Ammon's horn (tissue), 1 donor: ENCODE data around the gene CEP135.

Source experiments
- DNase-seq: peaks from one replicate; pipeline ENCODE4 v3.0.0-alpha.2; 2016; ENCODE audit warnings: low spot score

The CEP135 gene

DNA sequence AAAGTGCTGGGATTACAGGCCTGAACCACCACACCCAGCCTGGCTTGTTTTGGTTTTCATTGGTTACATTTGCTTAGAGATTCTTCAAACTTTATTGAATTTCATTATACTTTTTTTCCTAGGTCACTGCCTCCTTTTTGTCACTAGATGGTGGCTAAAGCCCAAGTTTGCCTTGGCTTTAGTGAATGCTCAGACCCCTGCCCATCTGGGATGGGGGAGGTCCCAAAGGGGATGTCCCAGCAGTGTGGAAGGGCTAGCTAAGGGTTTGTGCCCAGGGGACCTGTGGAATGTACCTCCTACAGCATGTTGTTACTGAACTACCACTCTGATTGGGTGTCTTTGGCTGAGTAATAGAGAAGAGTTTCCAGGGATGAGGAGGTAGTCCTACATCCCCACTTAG lies 58.4 kb downstream of the CEP135 start:
- no peak for DNase-seq

DNA sequence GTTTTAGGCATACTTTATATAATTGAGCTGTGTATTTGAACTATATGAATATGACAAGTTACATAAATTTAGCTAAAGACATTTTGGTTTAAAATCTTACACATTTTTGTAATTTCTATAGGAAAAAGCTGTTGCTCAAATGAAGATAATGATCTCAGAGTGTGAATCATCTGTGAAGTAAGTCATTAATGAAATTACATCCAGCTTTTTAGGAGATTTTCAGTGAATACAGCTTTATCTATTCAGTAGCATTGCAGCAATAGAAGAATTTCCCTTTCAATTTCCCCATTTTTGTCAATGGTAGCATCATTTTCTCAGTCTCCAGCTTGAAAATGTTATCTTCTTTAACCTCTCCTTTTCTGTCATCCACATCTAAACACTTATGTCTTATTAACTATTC lies 59.5 kb downstream of the CEP135 start:
- DNase-seq, result no peak

DNA sequence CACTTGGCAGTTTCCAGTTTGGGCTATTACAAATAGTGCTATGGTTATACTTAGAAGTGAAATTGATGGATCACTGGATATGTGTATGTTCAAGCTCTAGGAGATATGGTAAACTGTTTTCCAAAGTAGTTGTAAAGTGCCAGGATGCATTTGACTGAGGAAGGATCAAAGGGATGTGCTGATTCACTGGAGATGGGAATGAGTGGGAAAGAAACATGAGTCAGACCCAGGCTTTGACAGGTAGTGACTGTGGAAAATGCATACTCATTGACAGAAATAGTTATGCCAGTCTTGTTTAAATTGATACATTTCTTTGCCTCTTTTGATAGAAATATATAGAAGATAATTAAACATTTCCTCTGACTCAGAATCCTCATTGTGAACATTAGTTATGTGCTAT lies 77.9 kb downstream of the CEP135 start:
- DNase-seq, result no peak

DNA sequence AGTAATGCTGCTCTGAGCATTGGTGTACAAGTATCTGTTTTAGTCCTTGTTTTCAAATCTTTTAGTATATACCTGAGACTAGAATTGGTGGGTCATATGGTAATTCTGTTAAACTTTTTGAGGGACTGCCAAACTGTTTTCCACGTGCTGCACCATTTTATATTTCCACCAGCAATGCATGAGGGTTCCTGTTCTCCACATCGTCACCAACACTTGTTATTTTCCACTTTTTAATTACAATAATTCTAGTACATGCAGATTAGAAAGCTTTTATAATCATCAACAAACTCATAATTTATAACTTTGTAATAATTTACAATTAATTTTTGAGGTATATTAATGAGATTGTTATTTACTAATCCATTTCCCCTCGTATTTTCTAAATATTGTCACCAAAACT lies 79.4 kb downstream of the CEP135 start:
- DNase-seq, result no peak

DNA sequence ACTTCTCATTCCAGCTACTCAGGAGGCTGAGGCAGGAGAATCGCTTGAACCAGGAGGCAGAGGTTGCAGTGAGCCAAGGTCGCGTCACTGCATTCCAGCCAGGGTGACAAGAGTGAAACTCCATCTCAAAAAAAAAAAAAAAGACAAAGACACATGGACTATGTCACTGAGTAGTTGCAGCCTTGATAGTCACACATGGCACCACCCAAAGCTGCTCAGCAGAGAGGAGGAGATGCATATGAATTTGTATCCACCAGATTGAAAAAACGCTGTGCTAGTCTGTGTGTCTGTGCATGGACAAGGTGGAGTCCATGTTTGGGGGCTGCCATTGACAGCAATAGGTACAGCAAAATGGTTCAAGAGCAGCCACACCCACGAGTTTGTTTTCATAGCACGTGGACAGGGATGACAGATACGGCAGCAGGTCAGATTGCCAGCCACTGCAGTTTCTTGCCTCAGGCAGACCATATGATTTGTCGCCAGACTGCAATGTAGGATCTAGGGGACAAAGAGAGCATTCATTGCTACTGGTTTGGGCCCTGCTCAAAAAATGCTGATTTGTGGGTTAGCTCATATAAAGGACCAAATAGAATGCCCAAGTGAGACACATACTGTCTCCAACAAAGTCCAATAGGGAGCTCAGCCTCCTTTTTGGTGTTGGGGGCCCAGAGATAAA lies 89.9 kb downstream of the CEP135 start:
- DNase-seq, result peak; percentile 24

DNA sequence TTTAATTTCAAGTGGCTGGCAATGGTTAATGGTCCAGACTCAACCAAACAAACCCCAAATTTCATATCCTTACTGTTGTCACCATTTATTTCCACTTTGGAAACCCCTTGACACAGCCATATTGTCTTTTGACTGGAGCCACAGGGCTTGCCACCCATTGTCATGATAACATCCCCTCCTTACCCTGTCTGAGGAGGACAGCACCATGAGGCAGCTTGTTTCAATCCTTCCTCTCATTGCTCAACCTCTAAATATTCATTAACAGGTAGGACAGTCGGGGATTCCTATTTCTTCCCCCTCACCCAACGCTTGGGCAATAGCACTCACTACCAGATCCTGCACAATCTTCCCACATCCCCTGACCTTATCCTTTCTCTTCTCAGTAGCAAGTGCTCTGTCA lies 92.1 kb downstream of the CEP135 start:
- no peak for DNase-seq

DNA sequence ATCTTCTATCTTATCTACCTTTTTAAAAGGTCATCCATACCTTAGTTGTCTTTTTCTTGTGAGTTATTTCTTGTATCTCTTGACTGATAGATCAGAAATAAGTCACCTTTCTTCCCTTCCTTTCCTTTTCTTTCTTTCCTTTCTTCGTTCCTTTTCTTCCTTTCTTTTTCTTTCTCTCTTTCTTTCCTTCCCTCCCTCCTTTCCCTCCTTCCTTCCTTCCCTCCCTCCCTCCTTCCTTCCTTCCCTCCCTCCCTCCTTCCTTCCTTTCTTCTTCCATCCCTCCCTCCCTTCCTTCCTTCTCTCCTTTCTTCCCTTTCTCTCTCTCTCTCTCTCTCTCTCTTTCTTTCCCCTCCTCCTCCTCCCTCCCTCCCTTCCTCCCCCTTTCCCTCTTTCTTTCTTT lies 93.5 kb downstream of the CEP135 start:
- no peak for DNase-seq

DNA sequence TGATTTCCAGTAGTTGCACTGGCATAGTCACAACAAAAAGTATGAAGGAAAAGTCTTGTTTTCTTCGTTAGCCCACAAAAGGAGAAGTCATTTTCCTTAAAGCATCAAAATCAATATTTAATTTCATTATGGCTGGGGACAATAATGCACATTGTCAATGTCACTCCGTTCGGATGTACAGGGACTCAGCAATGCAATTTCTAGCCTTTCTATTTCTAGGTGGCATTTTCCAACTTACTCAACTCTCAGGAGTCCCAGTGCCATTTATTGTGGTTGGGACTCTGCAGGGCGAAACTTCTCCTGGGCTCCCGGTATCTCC lies 99.6 kb downstream of the CEP135 start:
- no peak for DNase-seq

DNA sequence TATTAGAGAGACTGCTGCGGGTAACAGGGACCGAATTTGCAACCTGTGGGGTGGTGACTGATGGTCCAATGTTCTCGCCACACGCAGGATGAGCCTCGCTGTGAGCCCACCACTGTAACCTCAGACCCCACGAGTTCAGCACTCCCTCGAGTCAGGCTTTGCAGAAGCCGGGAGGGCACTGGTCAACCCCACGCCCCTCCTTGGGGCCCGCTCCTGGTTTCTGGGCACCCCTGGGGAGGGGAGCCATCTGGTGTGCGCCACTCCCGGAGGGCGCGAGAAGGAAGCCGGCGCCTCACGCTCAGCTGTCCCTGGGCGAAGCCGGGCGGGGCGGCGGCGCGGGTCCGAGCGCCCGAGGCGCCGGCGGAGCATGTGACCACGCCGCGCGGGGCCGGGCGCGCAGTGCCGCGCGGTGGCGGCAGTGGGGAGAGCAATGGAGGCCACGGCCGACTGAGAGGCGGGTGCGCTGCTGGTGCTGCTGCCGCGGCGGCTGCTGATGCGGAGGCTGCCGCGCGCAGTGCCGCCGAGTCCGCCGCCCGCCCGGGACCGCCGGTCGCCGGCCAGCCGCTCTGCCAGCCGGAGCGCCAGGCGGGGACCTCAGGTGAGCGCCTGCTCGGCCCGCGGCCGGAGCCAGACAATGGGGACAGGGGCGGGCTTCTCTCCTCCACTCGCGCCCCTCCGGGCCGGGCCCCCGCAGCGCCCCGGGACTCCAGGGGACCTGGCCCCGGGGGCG lies 100.1 kb downstream of the CEP135 start:
- DNase-seq, result peak; percentile 76

DNA sequence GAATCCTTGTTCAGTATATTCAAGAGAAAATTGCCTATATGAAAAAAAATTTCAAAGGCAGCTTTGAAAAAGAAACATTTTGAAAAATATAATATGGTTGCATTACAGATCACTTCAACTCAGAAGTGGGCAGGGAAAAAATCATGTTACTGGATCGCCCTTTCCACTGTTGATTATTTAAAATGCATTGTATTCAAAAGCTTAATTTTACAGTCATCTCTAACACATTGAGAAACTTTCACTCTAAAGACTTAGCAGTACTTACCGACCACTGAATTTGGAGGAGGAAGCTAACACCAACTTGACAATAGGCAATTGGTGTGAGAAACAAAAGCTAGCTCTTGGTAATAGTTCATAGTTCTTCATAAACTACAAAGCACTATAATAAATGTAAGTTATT lies 101.9 kb downstream of the CEP135 start:
- DNase-seq, result no peak

DNA sequence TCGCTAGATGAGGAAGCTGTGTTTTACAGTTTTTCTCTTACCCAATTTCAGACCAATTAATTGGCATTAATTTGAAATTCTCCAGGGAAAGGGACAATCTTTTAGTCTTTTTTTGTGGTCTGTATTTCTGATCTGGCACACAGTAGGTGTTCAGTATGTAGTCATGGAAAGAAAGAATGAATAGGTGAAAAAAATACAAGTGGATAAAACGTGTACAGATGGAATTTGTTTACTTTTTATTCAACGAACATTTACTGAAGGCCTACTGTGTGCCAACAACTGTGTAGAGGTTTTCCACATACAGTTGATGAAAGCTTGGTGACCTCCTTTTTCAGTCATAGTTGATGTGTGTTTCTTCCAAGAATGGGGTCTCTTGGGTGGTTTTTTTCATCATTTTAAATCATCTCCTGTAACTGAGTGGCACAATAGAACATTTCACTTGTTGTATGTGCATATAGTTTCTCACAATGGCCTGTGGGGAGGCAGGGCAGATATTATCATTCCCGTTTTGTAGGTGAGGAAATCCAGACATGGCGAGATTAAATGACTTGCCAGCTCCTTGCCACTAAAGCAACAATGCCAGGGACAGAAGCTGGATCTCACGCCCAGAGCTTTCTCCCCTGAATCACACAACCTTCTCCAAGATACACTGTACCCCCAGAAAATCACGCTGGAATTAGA lies 102.4 kb downstream of the CEP135 start:
- no peak for DNase-seq

DNA sequence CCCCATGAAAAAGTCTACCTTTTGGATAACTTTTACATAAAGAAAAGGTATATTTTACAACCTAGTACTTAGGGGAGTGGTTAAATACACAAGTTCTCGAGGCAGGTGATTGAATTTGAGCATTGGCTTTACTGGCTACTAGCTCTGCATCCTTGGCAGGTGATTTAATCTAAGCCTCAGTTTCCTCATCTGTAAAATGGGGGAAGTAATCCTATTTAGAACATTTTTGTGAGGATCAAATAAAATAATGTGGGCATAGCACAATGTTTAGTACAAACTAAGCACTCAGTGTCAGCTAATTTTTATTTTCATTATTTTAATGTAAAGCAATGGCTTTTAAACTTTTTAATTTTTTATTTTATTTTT lies 102.9 kb downstream of the CEP135 start:
- DNase-seq, result no peak

DNA sequence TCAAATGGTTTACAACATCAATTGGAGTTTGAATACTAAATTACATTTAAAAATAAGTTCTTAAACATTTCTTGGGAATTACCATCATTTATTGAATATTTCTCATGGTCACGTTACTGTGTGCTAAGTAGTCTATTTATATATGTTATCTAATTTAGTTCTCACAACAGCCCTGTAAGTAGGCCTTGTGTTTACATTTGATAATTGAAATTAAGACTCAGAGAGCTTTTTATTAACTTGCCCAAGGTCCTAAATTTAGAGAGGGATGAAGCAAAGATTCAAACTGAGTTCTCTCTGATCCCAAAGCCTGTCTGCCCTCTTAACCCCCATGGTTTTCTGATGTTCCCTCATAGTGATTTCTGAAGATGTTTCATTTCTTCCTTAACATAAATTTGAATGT lies 103.7 kb downstream of the CEP135 start:
- no peak for DNase-seq

DNA sequence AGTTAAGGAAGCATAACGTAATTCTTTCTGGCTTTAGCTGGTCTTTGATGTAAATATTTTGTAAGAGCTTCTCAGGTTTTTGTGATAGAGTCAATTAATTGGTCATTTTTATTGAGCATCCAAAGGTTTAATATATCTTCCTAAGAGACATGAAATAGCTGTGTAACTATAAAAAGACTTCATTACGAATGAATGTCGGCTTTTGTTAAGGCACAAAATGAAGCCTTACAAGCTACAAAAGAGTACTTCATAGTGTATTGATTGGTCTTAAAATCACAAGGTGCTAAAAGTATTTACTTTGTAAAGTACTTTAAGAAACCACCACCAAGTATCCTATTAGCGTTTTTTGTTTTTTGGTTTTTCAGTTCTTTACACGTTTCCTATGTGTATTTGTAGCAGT lies 104.2 kb downstream of the CEP135 start:
- no peak for DNase-seq

DNA sequence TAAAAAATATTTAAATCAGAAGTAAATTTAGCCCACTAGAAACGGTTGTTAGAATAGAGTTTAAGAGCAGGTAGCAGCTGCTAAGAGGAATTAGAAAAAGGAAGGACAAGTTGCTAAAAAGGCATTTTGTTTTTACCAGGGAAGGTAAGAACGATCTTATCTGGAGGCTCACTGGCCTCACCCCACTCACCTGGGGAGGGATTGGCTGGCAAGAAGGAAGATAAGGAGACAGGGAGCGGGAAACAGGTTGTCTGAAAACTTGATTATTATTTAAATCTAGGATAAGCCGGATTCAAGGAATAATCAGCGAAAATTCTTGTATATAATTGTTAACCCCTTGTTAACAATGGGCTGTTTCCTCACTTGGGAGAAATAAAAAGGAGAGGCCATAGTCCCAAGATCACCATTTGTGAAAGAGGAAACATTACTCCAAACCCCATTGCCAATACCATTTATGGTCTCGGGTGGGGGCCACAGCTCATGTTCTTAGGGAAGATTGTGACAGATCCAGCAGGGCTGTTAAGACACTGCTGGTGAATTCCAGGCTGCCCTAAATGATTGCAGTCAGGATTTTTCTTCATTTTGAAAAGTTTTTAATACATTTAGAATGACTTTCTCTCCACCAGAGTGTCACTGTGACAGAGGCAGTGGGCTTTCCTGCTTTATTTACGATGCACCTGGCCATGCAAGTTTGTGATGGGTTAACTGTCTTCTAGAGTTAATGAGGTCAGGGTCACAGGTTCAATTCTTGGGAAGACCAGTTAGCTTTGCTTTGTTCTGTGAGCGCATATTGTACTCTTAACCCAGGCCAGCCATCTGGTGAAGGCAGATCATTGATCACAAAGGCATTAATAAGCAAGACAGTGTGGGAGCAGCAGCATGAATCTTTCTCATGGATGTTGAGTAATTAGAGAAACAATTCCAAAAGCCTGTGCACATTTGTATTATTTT lies 106.6 kb downstream of the CEP135 start:
- DNase-seq, result peak; percentile 8

DNA sequence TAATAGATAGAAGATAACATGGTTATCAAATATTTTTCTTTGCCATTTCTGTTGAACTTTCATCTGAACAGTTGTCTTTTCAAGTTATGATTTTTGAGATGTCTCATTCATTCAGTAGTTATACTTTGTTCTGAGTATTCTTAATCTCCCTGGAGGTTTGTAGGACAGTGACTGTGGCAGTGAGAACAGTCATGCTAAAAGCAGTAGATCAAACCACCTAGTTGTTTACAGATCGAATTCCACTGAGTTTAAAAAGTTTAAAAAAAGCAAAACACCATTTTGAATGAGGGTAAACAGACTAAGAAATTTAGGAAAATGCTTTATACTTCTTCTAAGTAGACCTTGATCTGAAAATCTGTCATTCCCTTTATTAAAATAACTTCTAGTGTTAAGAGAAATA lies 107.2 kb downstream of the CEP135 start:
- no peak for DNase-seq

DNA sequence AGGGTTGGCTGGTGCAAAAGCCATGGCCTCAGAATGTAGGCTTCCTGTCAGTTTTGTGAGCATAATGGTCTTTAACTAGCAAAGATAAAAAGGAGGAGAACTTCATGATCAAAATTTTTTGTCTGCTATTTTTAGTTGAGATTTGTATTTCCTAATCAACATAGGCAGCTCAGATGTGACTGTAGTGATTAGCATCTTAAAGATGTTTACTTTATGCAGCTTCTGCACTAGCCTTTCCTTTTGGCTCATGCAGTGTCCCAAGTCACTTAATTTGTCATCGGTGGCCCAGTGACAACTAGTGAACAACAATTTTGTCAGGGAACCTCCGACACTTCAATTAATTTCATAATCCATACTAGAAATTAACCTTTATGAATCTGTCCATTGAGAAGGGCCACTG lies 109.8 kb downstream of the CEP135 start:
- no peak for DNase-seq

DNA sequence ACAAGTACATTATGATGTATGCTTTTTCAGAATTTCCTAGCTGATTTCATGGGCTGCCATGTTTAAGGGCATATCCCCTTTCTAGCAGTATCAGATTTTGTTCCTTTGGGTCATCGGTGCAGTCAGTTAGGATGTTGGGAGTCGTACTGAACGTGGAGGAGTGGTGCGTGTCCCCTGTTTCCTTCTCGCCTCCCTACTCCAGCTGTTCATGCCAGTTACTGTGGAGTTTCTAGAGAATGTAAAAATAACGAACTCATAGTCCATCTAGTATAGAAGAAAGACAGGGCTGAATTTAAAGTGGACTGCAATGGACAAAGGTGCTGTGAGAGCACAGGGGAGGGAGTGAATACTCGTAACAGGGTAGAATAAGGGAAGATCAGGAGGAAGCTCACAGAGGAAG lies 111.3 kb downstream of the CEP135 start:
- DNase-seq, result no peak

DNA sequence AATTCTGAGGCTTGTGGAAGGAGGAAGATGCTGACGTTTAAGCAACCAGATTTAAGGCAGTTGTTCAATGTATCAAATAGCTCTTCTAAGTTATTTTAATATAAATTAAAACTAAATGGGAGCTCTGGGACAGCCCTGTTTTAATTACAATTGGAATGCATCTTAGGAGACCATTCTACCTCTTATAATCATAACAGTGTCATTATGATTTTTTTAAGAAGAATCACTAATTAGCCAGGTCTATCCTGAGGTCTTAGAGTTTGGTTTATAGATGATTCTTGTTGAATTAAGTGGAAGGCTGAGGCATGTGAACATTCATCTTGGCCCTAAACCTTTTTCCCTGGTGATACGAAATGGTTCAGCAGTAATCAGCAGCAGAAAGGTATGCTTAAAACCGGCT lies 113.4 kb downstream of the CEP135 start:
- DNase-seq, result no peak

DNA sequence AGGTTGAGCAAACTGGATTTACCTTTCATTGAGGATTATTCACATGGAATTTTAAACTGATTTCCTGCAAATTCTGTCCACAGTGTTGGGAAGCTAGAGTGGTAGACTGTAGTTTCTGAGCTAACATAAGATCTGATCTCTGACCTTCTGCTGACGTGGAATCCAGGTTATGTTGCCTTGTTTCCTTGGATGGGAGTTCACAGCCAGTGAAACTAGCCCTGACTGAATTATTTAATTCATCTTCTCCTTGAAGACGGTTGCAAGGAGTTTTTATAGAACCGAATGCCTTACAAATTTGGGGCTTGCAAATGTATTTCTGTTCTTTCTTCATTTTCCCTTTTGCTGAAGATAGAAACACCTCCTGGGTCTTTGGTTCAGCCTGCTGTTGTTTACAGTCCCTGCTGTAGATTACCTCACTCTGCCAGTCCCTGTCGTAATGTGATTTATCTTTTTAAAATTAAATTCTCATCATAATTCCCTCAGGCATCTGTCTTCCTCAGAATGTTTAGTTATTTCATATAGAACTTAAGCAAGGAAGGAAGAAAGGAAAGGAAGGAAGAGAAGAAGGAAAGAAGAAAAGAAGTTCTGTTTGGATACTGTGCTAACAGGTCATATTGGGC lies 113.9 kb downstream of the CEP135 start:
- DNase-seq, result no peak

DNA sequence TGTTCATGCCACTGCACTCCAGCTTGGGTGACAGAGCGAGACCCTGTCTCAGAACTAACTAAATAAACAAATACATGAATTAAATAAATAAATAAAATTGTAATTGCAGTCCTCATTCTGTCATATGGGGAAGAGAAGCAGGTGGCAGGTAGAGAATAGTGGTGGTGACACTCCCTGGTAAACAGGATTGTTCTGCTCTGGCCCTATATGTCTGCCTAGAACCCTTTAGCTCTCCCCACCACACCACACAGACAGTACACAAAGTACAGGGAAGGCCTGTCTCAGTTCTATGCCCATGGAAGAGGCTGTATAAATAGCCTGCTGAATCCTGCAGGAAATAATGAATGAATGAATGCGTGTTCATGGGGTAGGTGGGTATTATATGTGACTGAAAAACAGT lies 117.7 kb downstream of the CEP135 start:
- DNase-seq, result no peak

DNA sequence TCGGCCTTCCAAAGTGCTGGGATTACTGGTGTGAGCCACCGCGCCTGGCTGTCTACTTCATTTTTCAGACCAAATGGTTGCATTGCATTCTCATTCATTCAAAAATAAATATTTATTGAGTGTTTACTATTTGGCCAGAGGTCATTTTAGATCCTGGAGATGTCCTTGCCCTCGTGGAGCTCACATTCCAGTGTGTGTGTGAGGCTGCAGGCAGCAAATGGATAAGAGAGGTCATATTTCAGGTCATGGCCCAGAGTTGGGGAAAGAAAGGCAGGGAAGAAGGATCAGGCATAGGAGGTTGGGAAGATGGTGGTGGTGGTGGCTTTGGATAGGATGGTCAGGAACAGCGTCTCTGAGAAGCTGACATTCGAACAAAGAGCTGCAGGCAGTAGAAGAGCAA lies 119.1 kb downstream of the CEP135 start:
- no peak for DNase-seq
